ENCODE measurements around the gene ST3GAL3.

Gene ST3GAL3

GRCh38 chr1:43978264-43978550 is 270.9 kb downstream of the ST3GAL3 start:
- Mint-ChIP-seq H3K9me3 (ENCODE audit: low read depth) (no peaks in the 10 kb centered on the region), H3K27ac (no peak overlapping the region), H3K27me3 (no peaks in the 10 kb centered on the region), H3K4me1 (ENCODE audit: low read depth) (peaks cover 50% of the 10 kb centered on the region), H3K36me3 (peaks cover 25% of the 10 kb centered on the region), H3K4me3 (peak overlapping the region; percentile 89)

- no peaks in the 10 kb centered on the region for H3K27me3 Mint-ChIP-seq
- peaks cover 46% of the 10 kb centered on the region for H3K4me1 Mint-ChIP-seq (ENCODE audit: low read depth)
- no peaks in the 10 kb centered on the region for H3K9me3 Mint-ChIP-seq (ENCODE audit: low read depth)
- H3K4me3 Mint-ChIP-seq, result peak within 1 kb of the TSS; percentile 93
- H3K36me3 Mint-ChIP-seq, result peaks cover 20% of the 10 kb centered on the region
- peak within 1 kb of the TSS; percentile 80 for H3K27ac Mint-ChIP-seq
Observed at GRCh38 chr1:43978551-43979260, 271.4 kb downstream of the ST3GAL3 start, which contains the start of gene B4GALT2. B4GALT2 (plus strand) TSS chr1:43979210; CDS start chr1:43981161, 1,951 bp downstream.

- Mint-ChIP-seq H3K4me3 (no peak overlapping the region), H3K4me1 (ENCODE audit: low read depth) (peaks cover 41% of the 10 kb centered on the region), H3K36me3 (peaks cover 16% of the 10 kb centered on the region), H3K27ac (no peak overlapping the region), H3K27me3 (no peaks in the 10 kb centered on the region), H3K9me3 (ENCODE audit: low read depth) (no peaks in the 10 kb centered on the region)
Observed at GRCh38 chr1:43979261-43979527, 271.9 kb downstream of the ST3GAL3 start.

GRCh38 chr1:43979528-43980254 is 272.4 kb downstream of the ST3GAL3 start:
- H3K27ac Mint-ChIP-seq, result peak overlapping the region; percentile 80
- no peaks in the 10 kb centered on the region for H3K27me3 Mint-ChIP-seq
- no peaks in the 10 kb centered on the region for H3K9me3 Mint-ChIP-seq (ENCODE audit: low read depth)
- H3K4me1 Mint-ChIP-seq (ENCODE audit: low read depth), result peaks cover 38% of the 10 kb centered on the region
- peak overlapping the region; percentile 93 for H3K4me3 Mint-ChIP-seq
- peaks cover 16% of the 10 kb centered on the region for H3K36me3 Mint-ChIP-seq

GRCh38 chr1:43980255-43981134 is 273.2 kb downstream of the ST3GAL3 start:
- H3K36me3 Mint-ChIP-seq, result peaks cover 16% of the 10 kb centered on the region
- H3K27me3 Mint-ChIP-seq, result no peaks in the 10 kb centered on the region
- H3K9me3 Mint-ChIP-seq (ENCODE audit: low read depth), result no peaks in the 10 kb centered on the region
- H3K4me3 Mint-ChIP-seq, result peak overlapping the region; percentile 93
- peaks cover 38% of the 10 kb centered on the region for H3K4me1 Mint-ChIP-seq (ENCODE audit: low read depth)
- H3K27ac Mint-ChIP-seq, result peak overlapping the region; percentile 80

Data from activated naive CD8-positive, alpha-beta T cell (primary cell).